HG03066 (cell line): ENCODE measurements around the gene IL13RA2.

Experiments
- ATAC-seq: cut with Tn5 transposase; IDR thresholded peaks from one replicate; pipeline ENCODE4 v1.9.1; 2021; ENCODE audit warnings: low read depth; ENCODE audit not compliant: unreplicated experiment

The IL13RA2 gene

GRCh38 chrX:115017455-115017854 is at the start of gene IL13RA2:
TSS of gene IL13RA2 (minus strand) at chrX:115017616. CDS start at chrX:115017269, 347 bp downstream.
- ATAC-seq, result no peak

GRCh38 chrX:115065304-115065703 is 47.9 kb upstream of the IL13RA2 start:
- no peak for ATAC-seq

- ATAC-seq, result no peak
Observed at GRCh38 chrX:115060013-115060412, 42.6 kb upstream of the IL13RA2 start.

- no peak for ATAC-seq
Observed at GRCh38 chrX:115058276-115058675, 40.9 kb upstream of the IL13RA2 start.

GRCh38 chrX:115054876-115055275 is 37.5 kb upstream of the IL13RA2 start:
- no peak for ATAC-seq

- no peak for ATAC-seq
Observed at GRCh38 chrX:115053223-115053622, 35.8 kb upstream of the IL13RA2 start.

GRCh38 chrX:115047715-115048114 is 30.3 kb upstream of the IL13RA2 start:
- ATAC-seq, result no peak

GRCh38 chrX:115047181-115047580 is 29.8 kb upstream of the IL13RA2 start:
- no peak for ATAC-seq

- no peak for ATAC-seq
Observed at GRCh38 chrX:115040417-115040816, 23.0 kb upstream of the IL13RA2 start.

- no peak for ATAC-seq
Observed at GRCh38 chrX:115038406-115038805, 21.0 kb upstream of the IL13RA2 start.

- ATAC-seq, result no peak
Observed at GRCh38 chrX:115036029-115036428, 18.6 kb upstream of the IL13RA2 start.

- ATAC-seq, result no peak
Observed at GRCh38 chrX:115031989-115032388, 14.6 kb upstream of the IL13RA2 start.

- ATAC-seq, result no peak
Observed at GRCh38 chrX:115030625-115031024, 13.2 kb upstream of the IL13RA2 start.

GRCh38 chrX:115029869-115030570 is 12.6 kb upstream of the IL13RA2 start:
- no peak for ATAC-seq

GRCh38 chrX:115029440-115029839 is 12.0 kb upstream of the IL13RA2 start:
- no peak for ATAC-seq

GRCh38 chrX:115023811-115024210 is 6.4 kb upstream of the IL13RA2 start:
- no peak for ATAC-seq

GRCh38 chrX:115023139-115023538 is 5.7 kb upstream of the IL13RA2 start:
- ATAC-seq, result no peak

- ATAC-seq, result no peak
Observed at GRCh38 chrX:115021121-115021520, 3.7 kb upstream of the IL13RA2 start.

- no peak for ATAC-seq
Observed at GRCh38 chrX:115018944-115019343, 1.5 kb upstream of the IL13RA2 start.

GRCh38 chrX:115018040-115018647 is 728 bp upstream of the IL13RA2 start:
- ATAC-seq, result no peak

- no peak for ATAC-seq
Observed at GRCh38 chrX:115013705-115014104, 3.7 kb downstream of the IL13RA2 start.

GRCh38 chrX:115011428-115011827 is 6.0 kb downstream of the IL13RA2 start:
- no peak for ATAC-seq
